ENCODE measurements around the gene WNT8B.

Gene WNT8B

DNA sequence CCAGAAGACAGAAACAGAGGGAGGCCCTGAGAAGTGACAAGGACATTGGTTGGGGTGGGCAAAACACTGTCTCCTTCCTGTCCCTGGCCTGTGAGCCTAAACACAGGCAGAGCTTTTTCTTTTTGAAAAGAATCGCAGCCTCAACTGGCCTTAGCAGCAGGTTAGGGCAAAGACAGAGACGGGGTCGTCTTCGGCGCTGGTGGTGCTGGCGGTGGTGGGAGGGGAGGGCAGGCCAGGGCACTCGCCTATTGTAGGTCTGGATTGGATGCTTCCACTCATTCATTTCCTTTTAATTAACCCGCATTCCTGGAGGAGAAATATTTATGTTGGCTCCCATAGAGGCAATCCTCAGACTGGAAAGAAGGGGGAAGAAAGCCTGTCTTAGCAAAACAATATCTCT is 22.6 kb downstream of the WNT8B start:
- DNase-seq, result no peak

- DNase-seq, result no peak
Measured at GRCh38 chr10:100485801-100486495, 23.1 kb downstream of the WNT8B start.

- no peak for DNase-seq
Measured at GRCh38 chr10:100487529-100487928, 24.7 kb downstream of the WNT8B start.

DNA sequence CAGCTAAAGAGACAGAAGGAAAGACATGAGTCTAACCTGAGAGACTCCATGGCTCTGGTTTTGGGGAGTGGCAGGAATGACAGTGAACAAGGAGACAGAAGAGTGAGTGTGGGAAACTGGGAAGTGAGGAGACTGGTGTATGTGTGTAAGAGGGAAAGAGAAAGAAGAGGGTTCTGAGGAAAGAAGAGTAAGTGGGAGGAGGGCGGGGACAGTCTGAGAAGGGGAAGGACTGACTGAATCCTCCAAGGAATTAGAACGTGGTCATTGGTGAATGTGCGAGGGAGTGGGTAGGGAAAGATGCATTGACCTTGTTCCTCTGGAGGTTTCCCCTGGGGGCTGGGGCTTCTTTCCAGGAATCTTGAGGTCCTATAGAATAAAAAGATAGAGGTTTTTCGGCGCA is 26.6 kb downstream of the WNT8B start:
- DNase-seq, result no peak

GRCh38 chr10:100490531-100490930 is 27.7 kb downstream of the WNT8B start:
- no peak for DNase-seq

DNA sequence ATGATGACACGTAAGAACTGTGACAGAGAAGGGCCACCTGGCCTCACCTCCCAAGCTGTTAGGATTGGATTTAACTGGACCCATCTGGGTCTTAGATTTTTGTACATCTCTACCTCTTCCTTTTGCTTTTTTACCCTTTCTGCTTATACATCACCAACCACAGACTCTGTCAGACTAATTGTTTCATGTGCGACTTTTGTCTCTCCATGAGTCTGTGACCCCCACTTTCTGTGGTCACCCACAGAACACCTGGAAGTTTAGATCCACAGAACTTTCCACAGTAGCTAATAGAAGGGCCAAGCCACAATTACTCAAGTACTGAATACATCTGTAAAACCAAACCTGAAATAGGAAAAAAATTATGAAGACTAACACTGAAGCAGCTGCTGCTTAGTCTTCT is 33.8 kb downstream of the WNT8B start:
- no peak for DNase-seq

DNA sequence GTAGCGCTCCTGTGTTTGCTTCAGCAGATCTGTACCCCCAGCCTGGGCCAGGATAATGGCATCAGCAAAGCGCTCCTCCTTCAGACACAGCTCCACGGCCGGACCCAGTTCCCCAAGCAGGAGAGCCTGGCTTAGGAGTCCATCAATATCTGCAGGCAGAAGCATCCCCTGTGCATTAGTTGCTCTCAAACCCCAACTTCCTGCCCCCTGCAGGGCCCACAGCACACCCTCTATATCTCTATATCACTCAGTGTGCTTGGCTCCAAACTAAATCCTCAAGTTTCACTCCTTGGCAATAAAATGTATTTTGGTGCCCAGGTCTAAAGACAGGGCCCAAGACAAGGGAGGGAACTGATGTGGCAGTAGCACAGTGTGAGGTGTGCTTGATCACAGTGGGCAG is 35.2 kb downstream of the WNT8B start:
- DNase-seq, result no peak

GRCh38 chr10:100501423-100501822 is 38.6 kb downstream of the WNT8B start:
- no peak for DNase-seq

DNA sequence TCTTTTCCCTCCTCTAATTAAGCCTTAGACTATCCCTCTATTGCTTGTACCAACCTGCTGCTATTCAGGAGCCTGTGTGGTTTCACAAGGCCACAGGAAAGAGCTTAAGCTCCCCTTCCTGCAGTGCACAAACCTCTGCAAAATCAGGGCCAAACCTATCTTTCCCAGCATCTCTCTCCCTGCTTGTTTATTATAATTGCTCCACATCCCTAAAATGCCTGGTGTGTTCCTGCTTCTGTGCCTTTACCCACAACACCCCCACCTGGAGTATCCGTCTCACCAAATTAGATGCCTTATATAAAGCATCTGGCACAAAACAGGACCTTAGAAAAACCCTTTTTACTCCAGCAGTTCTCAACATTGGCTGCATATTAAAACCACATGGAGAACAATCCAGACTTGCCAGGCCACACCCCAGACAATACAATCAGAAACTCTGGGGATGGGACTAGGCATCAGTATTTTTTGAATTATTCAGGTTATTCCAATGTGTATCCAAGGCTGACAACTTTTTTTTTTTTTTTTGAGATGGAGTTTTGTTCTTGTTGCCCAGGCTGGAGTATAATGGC is 40.2 kb downstream of the WNT8B start:
- DNase-seq, result no peak

- DNase-seq, result no peak
Measured at GRCh38 chr10:100504096-100504495, 41.3 kb downstream of the WNT8B start.

GRCh38 chr10:100505164-100505563 is 42.4 kb downstream of the WNT8B start:
- no peak for DNase-seq

DNA sequence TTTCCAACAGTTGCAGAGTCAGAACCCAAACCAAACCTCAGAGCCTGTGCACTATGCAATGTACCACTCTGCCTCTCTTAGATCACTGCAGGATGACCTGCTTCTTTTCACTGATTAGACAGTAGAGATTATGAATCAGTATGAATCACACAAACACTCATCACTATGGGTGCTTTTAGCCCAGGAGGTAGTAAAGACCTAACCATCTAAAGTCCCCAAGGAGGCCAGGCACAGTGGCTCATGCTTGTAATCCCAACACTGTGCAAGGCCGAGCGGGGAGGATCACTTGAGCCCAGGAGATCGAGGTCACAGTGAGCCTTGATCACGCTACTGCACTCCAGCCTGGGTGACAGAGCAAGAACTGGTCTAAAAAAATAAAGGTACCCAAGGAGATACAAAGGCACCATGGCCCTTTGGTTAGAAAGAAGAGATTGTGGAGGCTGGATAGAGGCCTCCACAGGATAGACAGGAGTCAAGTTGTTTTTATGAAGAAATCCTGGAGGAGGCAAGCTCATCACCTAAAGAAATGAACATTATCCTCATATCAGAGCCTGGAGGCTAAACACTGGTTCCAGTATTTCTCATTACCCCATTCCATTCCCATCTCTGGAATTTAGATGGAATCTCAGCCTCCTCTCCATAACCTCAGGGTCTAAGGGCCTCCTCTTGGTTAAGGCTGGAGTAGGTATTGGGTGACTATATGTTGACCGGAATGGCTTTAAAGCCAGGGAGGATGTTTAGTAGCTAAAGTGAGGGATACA is 44.0 kb downstream of the WNT8B start:
- no peak for DNase-seq

GRCh38 chr10:100507357-100507732 is 44.5 kb downstream of the WNT8B start:
- DNase-seq, result no peak

GRCh38 chr10:100508266-100508665 is 45.5 kb downstream of the WNT8B start:
- no peak for DNase-seq

- peak; percentile 78 to 88 for DNase-seq
Measured at GRCh38 chr10:100508691-100509150, 45.9 kb downstream of the WNT8B start.

GRCh38 chr10:100509241-100509840 is 46.5 kb downstream of the WNT8B start:
- DNase-seq, result no peak

DNA sequence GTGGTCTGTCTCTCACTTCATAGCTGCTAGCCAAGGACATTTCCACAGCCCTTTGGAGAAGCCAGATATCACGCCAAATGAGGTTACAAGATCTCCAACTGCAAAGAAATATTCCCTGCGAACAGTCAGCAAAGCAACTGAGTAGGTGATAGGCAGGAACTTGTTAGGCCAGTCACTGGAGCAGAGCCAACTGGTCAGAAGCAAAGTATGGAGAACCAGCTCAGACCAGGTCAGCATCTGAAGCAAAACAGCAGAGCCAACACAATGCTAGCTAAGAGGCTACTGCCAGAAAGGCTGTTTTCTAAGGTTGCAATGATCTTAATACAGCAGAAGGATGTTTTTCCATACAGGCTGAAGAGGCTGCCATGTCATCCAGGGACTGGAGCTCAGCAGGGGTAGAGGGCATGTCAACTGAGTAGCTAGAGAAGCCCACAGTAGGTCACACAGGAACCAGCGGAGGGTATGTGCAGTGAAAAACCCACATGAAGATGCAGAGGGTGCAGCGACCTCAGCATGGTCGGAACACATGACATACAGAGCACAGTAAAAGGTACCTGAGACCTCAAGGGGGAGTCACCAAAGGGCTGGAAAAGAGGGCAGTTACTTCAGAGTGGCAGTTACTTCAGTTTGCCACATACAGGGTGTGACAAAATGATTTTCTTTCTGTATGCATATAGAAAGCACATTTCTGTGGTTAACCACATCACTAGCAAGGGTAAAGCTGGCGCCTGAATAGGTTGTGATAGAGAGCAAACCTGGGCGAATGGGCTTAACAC is 47.9 kb downstream of the WNT8B start:
- peak; percentile 57 to 75 for DNase-seq

- DNase-seq, result no peak
Measured at GRCh38 chr10:100515612-100516011, 52.8 kb downstream of the WNT8B start.

- no peak for DNase-seq
Measured at GRCh38 chr10:100516847-100517246, 54.0 kb downstream of the WNT8B start.

GRCh38 chr10:100518761-100519241 is 56.0 kb downstream of the WNT8B start:
- peak; percentile 69 to 89 for DNase-seq

DNA sequence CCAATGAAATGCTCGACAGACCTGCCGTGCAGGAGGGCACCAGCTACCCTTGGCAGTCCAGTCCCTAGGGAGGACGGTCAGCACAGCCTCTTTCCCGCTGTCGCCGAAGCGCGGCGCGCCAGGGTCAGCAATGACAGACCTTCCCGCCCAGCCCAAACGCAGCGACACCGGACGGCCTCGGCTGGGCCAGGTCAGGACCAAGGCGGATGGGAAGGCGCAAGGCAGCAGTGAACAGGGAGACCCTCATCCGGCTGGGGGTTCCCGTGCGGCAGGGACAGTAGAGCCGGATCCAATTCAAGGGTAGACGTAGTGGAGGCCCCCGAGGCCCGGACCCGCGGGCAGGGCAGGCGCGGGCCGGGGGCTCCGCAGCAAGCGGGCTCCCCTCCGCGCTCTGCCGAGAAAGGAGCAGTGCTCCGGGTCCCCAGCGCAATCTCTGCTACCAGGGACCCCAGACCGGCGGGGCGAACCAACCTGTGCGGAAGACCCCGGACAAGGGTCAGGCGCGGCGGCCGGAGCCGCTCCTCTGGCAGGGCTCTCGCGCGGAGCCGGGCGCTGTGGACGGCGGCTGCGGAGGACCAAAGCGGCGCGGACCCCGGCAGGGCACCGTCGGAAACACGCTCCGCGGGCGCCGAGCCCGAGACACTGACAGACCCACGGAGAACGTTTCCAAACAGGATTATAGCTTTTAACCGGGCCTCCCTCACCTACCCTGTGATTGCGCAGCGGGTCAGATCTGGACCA is 56.7 kb downstream of the WNT8B start, which contains the start of gene SEC31B:
Gene SEC31B (minus strand): TSS at position 551 of the 741 bp plus-strand sequence. CDS start 2,909 bp downstream, outside the sequence.
- no peak for DNase-seq

DNA sequence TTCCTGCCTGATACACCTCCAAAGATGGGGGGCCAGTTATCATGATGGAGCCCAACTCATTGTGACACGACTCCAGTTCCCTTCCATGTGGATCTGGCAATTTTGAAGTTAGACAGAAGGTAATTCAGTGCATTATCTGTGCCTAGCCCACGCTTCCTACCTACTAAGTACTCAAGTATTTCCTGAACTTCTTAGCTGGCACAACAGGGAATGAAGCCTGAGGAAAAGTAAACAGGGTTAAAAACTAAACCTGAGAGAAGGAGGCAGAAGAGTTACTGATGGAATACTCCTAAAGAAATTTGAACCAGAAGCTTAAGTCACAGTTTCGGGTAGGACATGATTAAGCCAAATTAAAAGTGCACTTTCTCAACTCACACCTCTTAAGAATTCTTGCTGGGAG is 58.0 kb downstream of the WNT8B start:
- DNase-seq, result no peak

Data from Kasumi-1 (cell line).